Immature natural killer cell (primary cell): Measurements from ENCODE around the gene DCAF6. TPM values are rescaled to one million over a fixed set of nuclear protein-coding genes. Genes with fewer than 3 reads are reported as not detected.

Experiments
- DNase-seq, 3 donors: peaks; one replicate each; pipeline ENCODE4 v3.0.0; 2022; ENCODE audit warnings: mixed read lengths in 1 of 3
- H3K27ac Mint-ChIP-seq, 6 donors: one replicate each; pipeline ENCODE4 v1.8.0; 2020; ENCODE audit warnings: mixed read lengths in 6 of 6, mild to moderate bottlenecking in 5 of 6, inconsistent platforms in 4 of 6, moderate library complexity in 3 of 6
- H3K27me3 Mint-ChIP-seq, 3 donors: one replicate each; pipeline ENCODE4 v1.8.0; 2020 to 2021; ENCODE audit warnings: low read depth in 3 of 3, mild to moderate bottlenecking in 3 of 3, mixed read lengths in 3 of 3, moderate library complexity in 3 of 3, inconsistent platforms in 1 of 3
- H3K36me3 Mint-ChIP-seq, 3 donors: one replicate each; pipeline ENCODE4 v1.8.0; 2020; ENCODE audit warnings: mixed read lengths in 3 of 3, inconsistent platforms in 2 of 3, mild to moderate bottlenecking in 2 of 3
- H3K4me1 Mint-ChIP-seq, 2 donors: one replicate each; pipeline ENCODE4 v1.8.0; 2020; ENCODE audit warnings: inconsistent platforms in 2 of 2, mild to moderate bottlenecking in 2 of 2, mixed read lengths in 2 of 2, moderate library complexity in 1 of 2
- H3K4me3 Mint-ChIP-seq, 5 donors: one replicate each; pipeline ENCODE4 v1.8.0; 2020; ENCODE audit warnings: mild to moderate bottlenecking in 5 of 5, mixed read lengths in 5 of 5, inconsistent platforms in 3 of 5, moderate library complexity in 3 of 5
- H3K9me3 Mint-ChIP-seq, 6 donors: one replicate each; pipeline ENCODE4 v1.8.0; 2020; ENCODE audit warnings: mild to moderate bottlenecking in 6 of 6, mixed read lengths in 6 of 6, inconsistent platforms in 4 of 6, moderate library complexity in 3 of 6
- polyA plus RNA-seq, 3 donors: library from polyadenylated mRNA; unstranded; fragments of 300-500 nt; fragmentation: Illumina TruSeq; gene quantifications; one replicate each; pipeline ENCODE4 v1.2.3, GENCODE V29; 2021

The DCAF6 gene
- polyA plus RNA-seq, 3 donors from 2014 or later, result 9.6 to 13.6 (median 10.3) TPM

GRCh38 chr1:167911413-167911812, 25.1 kb upstream of the DCAF6 start:
- DNase-seq, result no peak
- Mint-ChIP-seq H3K27me3 (peaks cover 2 to 6% (median 2%) of the 10 kb centered on the region in 3 donors), H3K36me3 (peaks cover 3 to 6% (median 3%) of the 10 kb centered on the region in 3 donors), H3K9me3 (peaks cover 2 to 25% (median 10%) of the 10 kb centered on the region in 6 donors), H3K4me3 (no peak overlapping the region), H3K4me1 (no peaks in the 10 kb centered on the region), H3K27ac (no peak overlapping the region)

- Mint-ChIP-seq H3K9me3 (peaks cover 2 to 25% (median 10%) of the 10 kb centered on the region in 6 donors), H3K27ac (no peak overlapping the region), H3K27me3 (peaks cover 2 to 6% (median 2%) of the 10 kb centered on the region in 3 donors), H3K36me3 (peaks cover 8 to 12% (median 9%) of the 10 kb centered on the region in 3 donors), H3K4me3 (no peak overlapping the region), H3K4me1 (no peaks in the 10 kb centered on the region)
- DNase-seq, result no peak
Observed at GRCh38 chr1:167912294-167912693, 24.2 kb upstream of the DCAF6 start.

GRCh38 chr1:167913895-167914496, 22.5 kb upstream of the DCAF6 start, which contains the start of gene ADCY10:
Gene ADCY10 (minus strand): TSS chr1:167914134. CDS start chr1:167905140, 8,994 bp downstream.
- Mint-ChIP-seq H3K9me3 (peaks cover 2 to 15% (median 10%) of the 10 kb centered on the region in 6 donors), H3K4me1 (no peaks in the 10 kb centered on the region), H3K4me3 (no peak within 1 kb of the TSS), H3K27ac (peak within 1 kb of the TSS in 2 of 6 donors; percentile 23 to 63), H3K36me3 (peaks cover 8 to 12% (median 9%) of the 10 kb centered on the region in 3 donors), H3K27me3 (peaks cover 0 to 3% (median 2%) of the 10 kb centered on the region in 3 donors)
- no peak for DNase-seq

GRCh38 chr1:167915569-167915968, 20.9 kb upstream of the DCAF6 start:
- Mint-ChIP-seq H3K27me3 (peaks cover 0 to 3% (median 2%) of the 10 kb centered on the region in 3 donors), H3K27ac (no peak overlapping the region), H3K4me1 (no peaks in the 10 kb centered on the region), H3K9me3 (peaks cover 0 to 1% (median 0%) of the 10 kb centered on the region in 6 donors), H3K36me3 (peaks cover 6 to 9% (median 9%) of the 10 kb centered on the region in 3 donors), H3K4me3 (no peak overlapping the region)
- DNase-seq, result no peak

- H3K4me1 Mint-ChIP-seq, result no peaks in the 10 kb centered on the region
- peaks cover 6 to 9% (median 9%) of the 10 kb centered on the region in 3 donors for H3K36me3 Mint-ChIP-seq
- no peak for DNase-seq
- no peaks in the 10 kb centered on the region for H3K9me3 Mint-ChIP-seq
- H3K4me3 Mint-ChIP-seq, result no peak overlapping the region
- peaks cover 0 to 3% (median 2%) of the 10 kb centered on the region in 3 donors for H3K27me3 Mint-ChIP-seq
- no peak overlapping the region for H3K27ac Mint-ChIP-seq
Observed at GRCh38 chr1:167916766-167917511, 19.5 kb upstream of the DCAF6 start.

GRCh38 chr1:167922023-167922422, 14.5 kb upstream of the DCAF6 start:
- Mint-ChIP-seq H3K27ac (no peak overlapping the region), H3K4me3 (no peak overlapping the region), H3K4me1 (peaks cover 3 to 4% of the 10 kb centered on the region in 2 donors), H3K9me3 (no peaks in the 10 kb centered on the region), H3K27me3 (no peaks in the 10 kb centered on the region), H3K36me3 (peaks cover under 1 to 13% (median 1%) of the 10 kb centered on the region in 3 donors)
- no peak for DNase-seq

GRCh38 chr1:167922611-167923074, 13.8 kb upstream of the DCAF6 start:
- Mint-ChIP-seq H3K9me3 (no peaks in the 10 kb centered on the region), H3K27me3 (no peaks in the 10 kb centered on the region), H3K36me3 (peaks cover 0 to 12% (median 0%) of the 10 kb centered on the region in 3 donors), H3K4me1 (peaks cover 3 to 5% of the 10 kb centered on the region in 2 donors), H3K27ac (peak overlapping the region in 1 of 6 donors; percentile 49), H3K4me3 (no peak overlapping the region)
- no peak for DNase-seq

- peaks cover 3 to 5% of the 10 kb centered on the region in 2 donors for H3K4me1 Mint-ChIP-seq
- no peak overlapping the region for H3K4me3 Mint-ChIP-seq
- no peaks in the 10 kb centered on the region for H3K9me3 Mint-ChIP-seq
- no peaks in the 10 kb centered on the region for H3K27me3 Mint-ChIP-seq
- no peak overlapping the region for H3K27ac Mint-ChIP-seq
- no peak for DNase-seq
- peaks cover 0 to 12% (median 0%) of the 10 kb centered on the region in 3 donors for H3K36me3 Mint-ChIP-seq
Observed at GRCh38 chr1:167923324-167924056, 13.0 kb upstream of the DCAF6 start.

- no peaks in the 10 kb centered on the region for H3K27me3 Mint-ChIP-seq
- no peaks in the 10 kb centered on the region for H3K9me3 Mint-ChIP-seq
- no peak overlapping the region for H3K4me3 Mint-ChIP-seq
- DNase-seq, result no peak
- no peak overlapping the region for H3K27ac Mint-ChIP-seq
- H3K36me3 Mint-ChIP-seq, result peaks cover 0 to 11% (median 0%) of the 10 kb centered on the region in 3 donors
- peaks cover 3 to 5% of the 10 kb centered on the region in 2 donors for H3K4me1 Mint-ChIP-seq
Observed at GRCh38 chr1:167924102-167924501, 12.4 kb upstream of the DCAF6 start.

- peaks cover 0 to 9% (median 0%) of the 10 kb centered on the region in 3 donors for H3K36me3 Mint-ChIP-seq
- no peak overlapping the region for H3K4me3 Mint-ChIP-seq
- H3K9me3 Mint-ChIP-seq, result no peaks in the 10 kb centered on the region
- no peaks in the 10 kb centered on the region for H3K27me3 Mint-ChIP-seq
- no peak for DNase-seq
- H3K4me1 Mint-ChIP-seq, result peaks cover 3 to 5% of the 10 kb centered on the region in 2 donors
- H3K27ac Mint-ChIP-seq, result no peak overlapping the region
Observed at GRCh38 chr1:167924543-167925231, 11.8 kb upstream of the DCAF6 start.

- Mint-ChIP-seq H3K9me3 (no peaks in the 10 kb centered on the region), H3K4me1 (peaks cover 3 to 5% of the 10 kb centered on the region in 2 donors), H3K4me3 (no peak overlapping the region), H3K27ac (no peak overlapping the region), H3K27me3 (no peaks in the 10 kb centered on the region), H3K36me3 (peaks cover 0 to 9% (median 0%) of the 10 kb centered on the region in 3 donors)
- DNase-seq, result no peak
Observed at GRCh38 chr1:167926486-167926997, 9.9 kb upstream of the DCAF6 start.

- H3K4me1 Mint-ChIP-seq, result peaks cover 3 to 5% of the 10 kb centered on the region in 2 donors
- H3K36me3 Mint-ChIP-seq, result peaks cover 0 to 9% (median 0%) of the 10 kb centered on the region in 3 donors
- DNase-seq, result no peak
- no peaks in the 10 kb centered on the region for H3K9me3 Mint-ChIP-seq
- no peaks in the 10 kb centered on the region for H3K27me3 Mint-ChIP-seq
- H3K4me3 Mint-ChIP-seq, result no peak overlapping the region
- no peak overlapping the region for H3K27ac Mint-ChIP-seq
Observed at GRCh38 chr1:167927046-167927754, 9.3 kb upstream of the DCAF6 start.
